ENCODE results near the gene SMARCD3. TPM values are rescaled to one million over a fixed set of nuclear protein-coding genes. Genes with fewer than 3 reads are reported as not detected.
A peak's percentile ranks its signal among the peaks of the same experiment; 100 is the strongest.

The SMARCD3 gene
- total RNA-seq, 3 donors from 2014 or later, result 1.7 to 2.5 (median 2.0) TPM

- H3K36me3 Mint-ChIP-seq (ENCODE audit: insufficient read depth), result peaks cover 6% of the 10 kb centered on the region
- H3K27me3 Mint-ChIP-seq (ENCODE audit: low read depth), result no peaks in the 10 kb centered on the region
- ATAC-seq (no peak), DNase-seq (no peak)
- H3K9me3 Mint-ChIP-seq, result no peaks in the 10 kb centered on the region
- H3K4me3 Mint-ChIP-seq, result no peak overlapping the region
- peaks cover 24% of the 10 kb centered on the region for H3K4me1 Mint-ChIP-seq (ENCODE audit: low read depth)
Measured at GRCh38 chr7:151239837-151240459, 8.5 kb downstream of the SMARCD3 start.

GRCh38 chr7:151238924-151239836, 9.3 kb downstream of the SMARCD3 start:
- peaks cover 7% of the 10 kb centered on the region for H3K36me3 Mint-ChIP-seq (ENCODE audit: insufficient read depth)

GRCh38 chr7:151238190-151238810, 10.2 kb downstream of the SMARCD3 start:
- H3K27me3 Mint-ChIP-seq (ENCODE audit: low read depth), result no peaks in the 10 kb centered on the region
- no peak for DNase-seq
- no peaks in the 10 kb centered on the region for H3K9me3 Mint-ChIP-seq
- peaks cover 19% of the 10 kb centered on the region for H3K4me1 Mint-ChIP-seq (ENCODE audit: low read depth)
- H3K4me3 Mint-ChIP-seq, result no peak overlapping the region
- H3K36me3 Mint-ChIP-seq (ENCODE audit: insufficient read depth), result peaks cover 12% of the 10 kb centered on the region
- ATAC-seq, result no peak

More at GRCh38 chr7:151238924-151239836, 9.3 kb downstream of the SMARCD3 start:
- Mint-ChIP-seq H3K9me3 (no peaks in the 10 kb centered on the region), H3K4me3 (no peak overlapping the region), H3K4me1 (ENCODE audit: low read depth) (peaks cover 21% of the 10 kb centered on the region), H3K27me3 (ENCODE audit: low read depth) (no peaks in the 10 kb centered on the region)
- ATAC-seq (no peak), DNase-seq (no peak)

- Mint-ChIP-seq H3K36me3 (ENCODE audit: insufficient read depth) (peaks cover 15% of the 10 kb centered on the region), H3K27me3 (ENCODE audit: low read depth) (no peaks in the 10 kb centered on the region), H3K9me3 (no peaks in the 10 kb centered on the region), H3K4me3 (no peak overlapping the region), H3K4me1 (ENCODE audit: low read depth) (peaks cover 18% of the 10 kb centered on the region)
- no peak for DNase-seq
- no peak for ATAC-seq
Measured at GRCh38 chr7:151237244-151238189, 11.0 kb downstream of the SMARCD3 start.

GRCh38 chr7:151236406-151236805, 12.1 kb downstream of the SMARCD3 start:
- ATAC-seq (no peak), DNase-seq (no peak)
- Mint-ChIP-seq H3K36me3 (ENCODE audit: insufficient read depth) (peaks cover 15% of the 10 kb centered on the region), H3K27me3 (ENCODE audit: low read depth) (no peaks in the 10 kb centered on the region), H3K9me3 (no peaks in the 10 kb centered on the region), H3K4me3 (no peak overlapping the region), H3K4me1 (ENCODE audit: low read depth) (peaks cover 26% of the 10 kb centered on the region)

- Mint-ChIP-seq H3K4me1 (ENCODE audit: low read depth) (peaks cover 28% of the 10 kb centered on the region), H3K4me3 (peak overlapping the region; percentile 100), H3K9me3 (no peaks in the 10 kb centered on the region), H3K36me3 (ENCODE audit: insufficient read depth) (peaks cover 15% of the 10 kb centered on the region), H3K27me3 (ENCODE audit: low read depth) (no peaks in the 10 kb centered on the region)
- ATAC-seq (no peak), DNase-seq (no peak)
Measured at GRCh38 chr7:151235091-151235787, 13.3 kb downstream of the SMARCD3 start.

- H3K36me3 Mint-ChIP-seq (ENCODE audit: insufficient read depth), result peaks cover 15% of the 10 kb centered on the region
- DNase-seq (no peak), ATAC-seq (no peak)
- no peaks in the 10 kb centered on the region for H3K9me3 Mint-ChIP-seq
- peaks cover 28% of the 10 kb centered on the region for H3K4me1 Mint-ChIP-seq (ENCODE audit: low read depth)
- H3K27me3 Mint-ChIP-seq (ENCODE audit: low read depth), result no peaks in the 10 kb centered on the region
- peak overlapping the region; percentile 100 for H3K4me3 Mint-ChIP-seq
Measured at GRCh38 chr7:151233804-151234203, 14.7 kb downstream of the SMARCD3 start.

- H3K9me3 Mint-ChIP-seq, result no peaks in the 10 kb centered on the region
- peak overlapping the region; percentile 100 for H3K4me3 Mint-ChIP-seq
- H3K36me3 Mint-ChIP-seq (ENCODE audit: insufficient read depth), result peaks cover 15% of the 10 kb centered on the region
- peaks cover 30% of the 10 kb centered on the region for H3K4me1 Mint-ChIP-seq (ENCODE audit: low read depth)
- ATAC-seq, result peak; percentile 84 to 91
- no peaks in the 10 kb centered on the region for H3K27me3 Mint-ChIP-seq (ENCODE audit: low read depth)
- DNase-seq, result peak; percentile 69
Measured at GRCh38 chr7:151232917-151233701, 15.4 kb downstream of the SMARCD3 start.

GRCh38 chr7:151232091-151232916, 16.2 kb downstream of the SMARCD3 start, which contains the start of gene CHPF2:
Gene CHPF2 (plus strand): TSS chr7:151232483. CDS start chr7:151234012, 1,529 bp downstream.
- ATAC-seq (peak; percentile 89 to 92), DNase-seq (peak; percentile 83)
- H3K4me3 Mint-ChIP-seq, result peak within 1 kb of the TSS; percentile 100
- H3K27me3 Mint-ChIP-seq (ENCODE audit: low read depth), result no peaks in the 10 kb centered on the region
- H3K36me3 Mint-ChIP-seq (ENCODE audit: insufficient read depth), result peaks cover 15% of the 10 kb centered on the region
- H3K9me3 Mint-ChIP-seq, result no peaks in the 10 kb centered on the region
- peaks cover 37% of the 10 kb centered on the region for H3K4me1 Mint-ChIP-seq (ENCODE audit: low read depth)

GRCh38 chr7:151231080-151231479, 17.4 kb downstream of the SMARCD3 start:
- peak overlapping the region; percentile 100 for H3K4me3 Mint-ChIP-seq
- ATAC-seq, result no peak
- no peaks in the 10 kb centered on the region for H3K9me3 Mint-ChIP-seq
- H3K4me1 Mint-ChIP-seq (ENCODE audit: low read depth), result peaks cover 48% of the 10 kb centered on the region
- DNase-seq, result no peak
- H3K27me3 Mint-ChIP-seq (ENCODE audit: low read depth), result no peaks in the 10 kb centered on the region
- peaks cover 13% of the 10 kb centered on the region for H3K36me3 Mint-ChIP-seq (ENCODE audit: insufficient read depth)

GRCh38 chr7:151229249-151229648, 19.2 kb downstream of the SMARCD3 start:
- Mint-ChIP-seq H3K27me3 (ENCODE audit: low read depth) (no peaks in the 10 kb centered on the region), H3K4me3 (no peak overlapping the region), H3K9me3 (no peaks in the 10 kb centered on the region), H3K36me3 (ENCODE audit: insufficient read depth) (peaks cover 26% of the 10 kb centered on the region), H3K4me1 (ENCODE audit: low read depth) (peaks cover 57% of the 10 kb centered on the region)
- DNase-seq (no peak), ATAC-seq (no peak)

Measured in activated T-cell treated with anti-CD3 and anti-CD28 coated beads, Interleukin-2, amount 50 U/mL, for 4 hours (primary cell).